ENCODE data around the gene NCAM2. TPM values are rescaled to one million over a fixed set of nuclear protein-coding genes. Genes with fewer than 3 reads are reported as not detected.

Gene NCAM2
- total and polyA plus RNA-seq, 2 of the 4 experiments (the other 2 are of a cell fraction): 2.7 to 5.0 TPM

DNA sequence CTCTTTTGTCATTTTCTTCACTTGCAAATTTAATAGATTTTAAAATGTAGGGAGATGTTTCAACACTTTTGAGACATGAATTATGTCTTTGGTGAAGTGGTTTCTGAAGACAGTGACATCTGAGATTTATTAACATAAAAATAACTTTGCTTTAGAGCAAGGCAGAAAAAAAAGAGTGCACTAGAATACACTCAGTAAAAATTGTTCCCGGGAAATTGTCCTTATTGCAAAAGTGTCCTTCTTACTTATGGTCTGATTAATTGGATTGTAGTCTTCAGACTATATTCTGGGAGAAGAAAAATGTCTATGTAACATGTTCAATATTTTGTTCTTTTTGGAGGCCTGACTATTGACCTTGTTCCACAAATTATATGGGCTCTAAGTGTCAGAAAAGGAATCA is 468.5 kb downstream of the NCAM2 start:
- no peaks in the 10 kb centered on the region for H3K4me1 ChIP-seq (ENCODE audit: control insufficient read depth, insufficient read depth, low read length)
- WGBS, 2 experiments (ENCODE audit: extremely low coverage in 2 of 2, insufficient read length in 1 of 2): no CpG with 5 or more reads among the region's 1 CpG
- no peak overlapping the region for H3K23ac ChIP-seq (ENCODE audit: low read depth, low read length)
- no peak overlapping the region for H4K8ac ChIP-seq (ENCODE audit: low read depth in 2 of 2, low read length in 2 of 2)
- H2BK120ac ChIP-seq (ENCODE audit: low read depth, low read length): no peak overlapping the region
- TF ChIP-seq, protein P1, sequence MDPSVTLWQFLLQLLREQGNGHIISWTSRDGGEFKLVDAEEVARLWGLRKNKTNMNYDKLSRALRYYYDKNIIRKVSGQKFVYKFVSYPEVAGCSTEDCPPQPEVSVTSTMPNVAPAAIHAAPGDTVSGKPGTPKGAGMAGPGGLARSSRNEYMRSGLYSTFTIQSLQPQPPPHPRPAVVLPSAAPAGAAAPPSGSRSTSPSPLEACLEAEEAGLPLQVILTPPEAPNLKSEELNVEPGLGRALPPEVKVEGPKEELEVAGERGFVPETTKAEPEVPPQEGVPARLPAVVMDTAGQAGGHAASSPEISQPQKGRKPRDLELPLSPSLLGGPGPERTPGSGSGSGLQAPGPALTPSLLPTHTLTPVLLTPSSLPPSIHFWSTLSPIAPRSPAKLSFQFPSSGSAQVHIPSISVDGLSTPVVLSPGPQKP (IDR thresholded peaks at IDR 0.05; ENCODE audit: borderline replicate concordance, low read depth, low read length): no peak
- no peak for TF ChIP-seq SMC3 (IDR thresholded peaks at IDR 0.05; ENCODE audit: low read depth, low read length)
- TF ChIP-seq, protein P2, sequence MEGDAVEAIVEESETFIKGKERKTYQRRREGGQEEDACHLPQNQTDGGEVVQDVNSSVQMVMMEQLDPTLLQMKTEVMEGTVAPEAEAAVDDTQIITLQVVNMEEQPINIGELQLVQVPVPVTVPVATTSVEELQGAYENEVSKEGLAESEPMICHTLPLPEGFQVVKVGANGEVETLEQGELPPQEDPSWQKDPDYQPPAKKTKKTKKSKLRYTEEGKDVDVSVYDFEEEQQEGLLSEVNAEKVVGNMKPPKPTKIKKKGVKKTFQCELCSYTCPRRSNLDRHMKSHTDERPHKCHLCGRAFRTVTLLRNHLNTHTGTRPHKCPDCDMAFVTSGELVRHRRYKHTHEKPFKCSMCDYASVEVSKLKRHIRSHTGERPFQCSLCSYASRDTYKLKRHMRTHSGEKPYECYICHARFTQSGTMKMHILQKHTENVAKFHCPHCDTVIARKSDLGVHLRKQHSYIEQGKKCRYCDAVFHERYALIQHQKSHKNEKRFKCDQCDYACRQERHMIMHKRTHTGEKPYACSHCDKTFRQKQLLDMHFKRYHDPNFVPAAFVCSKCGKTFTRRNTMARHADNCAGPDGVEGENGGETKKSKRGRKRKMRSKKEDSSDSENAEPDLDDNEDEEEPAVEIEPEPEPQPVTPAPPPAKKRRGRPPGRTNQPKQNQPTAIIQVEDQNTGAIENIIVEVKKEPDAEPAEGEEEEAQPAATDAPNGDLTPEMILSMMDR (conservative IDR thresholded peaks at IDR 0.05; ENCODE audit: low read depth, low read length): no peak
- no peak for TF ChIP-seq RCOR1 (IDR thresholded peaks at IDR 0.05; ENCODE audit: insufficient replicate concordance, low read length)
- TF ChIP-seq RFX5 (IDR thresholded peaks at IDR 0.05; ENCODE audit: low read depth, low read length): no peak
- TF ChIP-seq, protein P3, sequence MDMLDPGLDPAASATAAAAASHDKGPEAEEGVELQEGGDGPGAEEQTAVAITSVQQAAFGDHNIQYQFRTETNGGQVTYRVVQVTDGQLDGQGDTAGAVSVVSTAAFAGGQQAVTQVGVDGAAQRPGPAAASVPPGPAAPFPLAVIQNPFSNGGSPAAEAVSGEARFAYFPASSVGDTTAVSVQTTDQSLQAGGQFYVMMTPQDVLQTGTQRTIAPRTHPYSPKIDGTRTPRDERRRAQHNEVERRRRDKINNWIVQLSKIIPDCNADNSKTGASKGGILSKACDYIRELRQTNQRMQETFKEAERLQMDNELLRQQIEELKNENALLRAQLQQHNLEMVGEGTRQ (IDR thresholded peaks at IDR 0.05; ENCODE audit: low read depth, low read length): no peak
- no peak for TF ChIP-seq CEBPB (IDR thresholded peaks at IDR 0.05; ENCODE audit: low read depth, low read length)
- no peak for TF ChIP-seq MAFK (IDR thresholded peaks at IDR 0.05; ENCODE audit: low read depth, low read length)
- TF ChIP-seq MXI1 (IDR thresholded peaks at IDR 0.05; ENCODE audit: borderline replicate concordance, low read depth, low read length): no peak
- no peak for TF ChIP-seq RAD21 (IDR thresholded peaks at IDR 0.05; ENCODE audit: low read length)
- no peak for TF ChIP-seq FOS (IDR thresholded peaks at IDR 0.05; ENCODE audit: low read depth, low read length)
- TF ChIP-seq CHD1 (IDR thresholded peaks at IDR 0.05; ENCODE audit: low read depth, low read length): no peak
- TF ChIP-seq POLR2A (IDR thresholded peaks at IDR 0.05; ENCODE audit: low read depth, low read length): no peak
- TF ChIP-seq NFE2L2 (IDR thresholded peaks at IDR 0.05; ENCODE audit: low read depth, low read length): no peak
- TF ChIP-seq BHLHE40 (IDR thresholded peaks at IDR 0.05; ENCODE audit: low read depth, low read length): no peak
- TF ChIP-seq MAZ (IDR thresholded peaks at IDR 0.05; ENCODE audit: borderline replicate concordance, low read depth, low read length): no peak
- no peaks in the 10 kb centered on the region for H3K36me3 ChIP-seq (ENCODE audit: control insufficient read depth, insufficient read depth, low read length)
- no peak overlapping the region for H2AFZ ChIP-seq (replicated peaks; ENCODE audit: low read length, poor library complexity)
- no TSS peak for BruUV-seq (replicated peaks)
- H3K27ac ChIP-seq (ENCODE audit: insufficient read depth, low read length): no peak overlapping the region
- no peak overlapping the region for H2AK9ac ChIP-seq (replicated peaks; ENCODE audit: low read depth, low read length, poor library complexity)
- no peak overlapping the region for H4K91ac ChIP-seq (ENCODE audit: insufficient read depth, low read depth, low read length)
- POLR2A ChIA-PET (ENCODE audit: unreplicated experiment): no interaction called here
- DNase-seq (no peak), ATAC-seq (ENCODE audit: low read depth) (no peak)
- no peak overlapping the region for H2BK15ac ChIP-seq (ENCODE audit: low read depth, low read length)
- H3K9me3 ChIP-seq (ENCODE audit: control insufficient read depth, insufficient read depth, low read length): no peaks in the 10 kb centered on the region
- H3K4ac ChIP-seq (ENCODE audit: low read depth, low read length): no peak overlapping the region
- H3K9me1 ChIP-seq (ENCODE audit: insufficient read depth, low read length): no peaks in the 10 kb centered on the region
- in situ Hi-C loops (cut with MboI; ENCODE audit: low sequenced_read_pairs): no loop called here
- no peak overlapping the region for H3K18ac ChIP-seq (ENCODE audit: low read depth, low read length)
- intact Hi-C loops (cut with micrococcal nuclease): no loop called here
- dilution Hi-C loops (cut with HindIII; ENCODE audit: low sequenced_read_pairs, unreplicated experiment): no loop called here
- H2AK5ac ChIP-seq (ENCODE audit: low read depth, low read length): no peak overlapping the region
- H3K4me2 ChIP-seq (ENCODE audit: low read depth, low read length): no peak overlapping the region
- H4K20me1 ChIP-seq (ENCODE audit: insufficient read depth, low read length): no peaks in the 10 kb centered on the region
- H3K9ac ChIP-seq (ENCODE audit: low read depth, low read length): no peak overlapping the region
- no peak overlapping the region for H2BK20ac ChIP-seq (ENCODE audit: low read depth, low read length)
- CTCF ChIA-PET: no interaction called here
- H2BK5ac ChIP-seq (ENCODE audit: low read depth, low read length, poor library complexity, severe bottlenecking): no peak overlapping the region
- H3K4me3 ChIP-seq (ENCODE audit: insufficient read depth, low read depth, low read length): no peak overlapping the region
- no peaks in the 10 kb centered on the region for H3K79me1 ChIP-seq (ENCODE audit: low read depth in 1 of 2, low read length in 2 of 2)
- H3K56ac ChIP-seq (ENCODE audit: extremely low read depth, insufficient read depth, low read length): no peak overlapping the region
- no peaks in the 10 kb centered on the region for H3K27me3 ChIP-seq (ENCODE audit: control insufficient read depth, insufficient read depth, low read length)
- no peak overlapping the region for H4K5ac ChIP-seq (ENCODE audit: low read depth, low read length)
- H3K14ac ChIP-seq (replicated peaks; ENCODE audit: low read depth, low read length): no peak overlapping the region
